Lower lobe of right lung (tissue), 2 donors: ENCODE measurements around the gene TMSB4Y. TPM values are rescaled to one million over a fixed set of nuclear protein-coding genes. Genes with fewer than 3 reads are reported as not detected.
A peak's percentile ranks its signal among the peaks of the same experiment; 100 is the strongest.

Source experiments
- ATAC-seq, 2 donors: fragments of 200-7000 bp; cut with Tn5 transposase; one replicate each; pipeline ENCODE4 v1.9.1; 2020 to 2022; ENCODE audit warnings: mild to moderate bottlenecking in 2 of 2, moderate library complexity in 2 of 2
- DNase-seq: peaks from one replicate; pipeline ENCODE4 v3.0.0-alpha.2; 2020
- H3K27ac ChIP-seq: fragments of 200-600 bp; one replicate; pipeline ENCODE4 v1.8.0; 2022
- H3K27me3 ChIP-seq: fragments of 200-600 bp; one replicate; pipeline ENCODE4 v1.8.0; 2022; ENCODE audit warnings: low read depth
- H3K36me3 ChIP-seq: fragments of 200-600 bp; one replicate; pipeline ENCODE4 v1.8.0; 2022; ENCODE audit warnings: mild to moderate bottlenecking
- H3K4me1 ChIP-seq: fragments of 200-600 bp; one replicate; pipeline ENCODE4 v1.8.0; 2022
- H3K4me3 ChIP-seq: fragments of 200-600 bp; one replicate; pipeline ENCODE4 v1.8.0; 2022; ENCODE audit warnings: mild to moderate bottlenecking
- H3K9me3 ChIP-seq: fragments of 200-600 bp; one replicate; pipeline ENCODE4 v1.8.0; 2022
- intact Hi-C: fragments of 100-400 bp; cut with DNase I; formaldehyde crosslinking; loops from one replicate; pipeline ENCODE4 v1.11.0; 2022
- total RNA-seq: library from RNA; stranded (reverse); fragmentation: NEBNext Ultra II Directional; extraction: Animal tissue kit (Norgen Biotek cat#: 25700); gene quantifications from one replicate; pipeline ENCODE4 v1.2.1, GENCODE V29; 2021
- TF ChIP-seq, protein P1 (sequence below): fragments of 200-600 bp; IDR thresholded peaks from one replicate; pipeline ENCODE4 v1.8.0; 2022; ENCODE audit warnings: antibody characterized with exemption, mild to moderate bottlenecking
- donor health status: DM: no; HTN: yes; CAD: no; lungs with severe emphysema.

TMSB4Y gene
- total RNA-seq, 1 donor from 2014 or later, result 0.89 TPM

DNA sequence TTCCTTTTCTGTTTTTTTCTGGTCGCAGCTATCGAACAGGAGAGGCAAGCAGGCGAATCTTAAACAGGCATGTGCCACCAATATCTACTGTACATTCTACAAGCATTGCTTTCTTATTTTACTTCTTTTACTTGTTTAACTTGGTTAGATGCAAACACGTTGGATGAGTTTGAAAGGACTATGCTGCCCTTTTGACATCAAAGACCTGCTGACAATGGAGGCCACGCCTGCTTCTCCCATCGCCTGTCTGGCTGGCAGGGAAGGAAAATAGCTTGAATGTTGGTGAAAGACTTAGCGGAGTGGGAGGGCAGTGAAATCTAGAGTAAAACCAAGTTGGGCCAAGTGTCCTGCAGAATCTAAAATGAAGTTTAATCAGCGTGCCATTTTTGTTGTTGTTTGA is 1.5 kb downstream of the TMSB4Y start:
- Histone ChIP-seq H3K27ac (no peak overlapping the region), H3K4me1 (peaks cover 4% of the 10 kb centered on the region), H3K4me3 (peak overlapping the region; percentile 56), H3K36me3 (no peaks in the 10 kb centered on the region), H3K9me3 (no peaks in the 10 kb centered on the region), H3K27me3 (no peaks in the 10 kb centered on the region)
- DNase-seq (no peak), ATAC-seq (no peak)
- TF ChIP-seq, protein P1, sequence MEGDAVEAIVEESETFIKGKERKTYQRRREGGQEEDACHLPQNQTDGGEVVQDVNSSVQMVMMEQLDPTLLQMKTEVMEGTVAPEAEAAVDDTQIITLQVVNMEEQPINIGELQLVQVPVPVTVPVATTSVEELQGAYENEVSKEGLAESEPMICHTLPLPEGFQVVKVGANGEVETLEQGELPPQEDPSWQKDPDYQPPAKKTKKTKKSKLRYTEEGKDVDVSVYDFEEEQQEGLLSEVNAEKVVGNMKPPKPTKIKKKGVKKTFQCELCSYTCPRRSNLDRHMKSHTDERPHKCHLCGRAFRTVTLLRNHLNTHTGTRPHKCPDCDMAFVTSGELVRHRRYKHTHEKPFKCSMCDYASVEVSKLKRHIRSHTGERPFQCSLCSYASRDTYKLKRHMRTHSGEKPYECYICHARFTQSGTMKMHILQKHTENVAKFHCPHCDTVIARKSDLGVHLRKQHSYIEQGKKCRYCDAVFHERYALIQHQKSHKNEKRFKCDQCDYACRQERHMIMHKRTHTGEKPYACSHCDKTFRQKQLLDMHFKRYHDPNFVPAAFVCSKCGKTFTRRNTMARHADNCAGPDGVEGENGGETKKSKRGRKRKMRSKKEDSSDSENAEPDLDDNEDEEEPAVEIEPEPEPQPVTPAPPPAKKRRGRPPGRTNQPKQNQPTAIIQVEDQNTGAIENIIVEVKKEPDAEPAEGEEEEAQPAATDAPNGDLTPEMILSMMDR, result no peak
- intact Hi-C loops, result no loop called here

DNA sequence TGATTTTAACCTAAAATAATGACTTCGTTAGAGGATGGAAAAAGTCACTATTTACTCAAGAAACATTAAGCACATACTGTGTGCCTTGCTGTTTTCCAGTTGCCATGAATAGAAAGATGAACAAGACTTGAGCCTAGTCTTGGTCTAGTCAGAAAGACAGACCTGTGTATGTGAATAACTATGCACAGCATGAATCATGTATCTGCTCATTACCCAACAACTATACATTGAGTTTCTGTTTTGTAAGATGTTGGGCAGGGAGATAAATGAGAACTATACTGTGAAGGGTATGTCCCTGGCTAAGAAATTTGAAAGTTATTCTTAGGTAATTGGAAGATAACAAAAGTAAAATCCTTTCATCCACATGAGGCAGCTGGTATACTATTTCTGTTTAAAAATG is 4.3 kb downstream of the TMSB4Y start:
- H3K9me3 ChIP-seq, result no peaks in the 10 kb centered on the region
- no peak for DNase-seq
- no peak for ATAC-seq
- intact Hi-C loops, result no loop called here
- TF ChIP-seq, protein P1, result no peak
- no peaks in the 10 kb centered on the region for H3K36me3 ChIP-seq
- peaks cover 4% of the 10 kb centered on the region for H3K4me1 ChIP-seq
- no peaks in the 10 kb centered on the region for H3K27me3 ChIP-seq
- H3K4me3 ChIP-seq, result no peak overlapping the region
- no peak overlapping the region for H3K27ac ChIP-seq

DNA sequence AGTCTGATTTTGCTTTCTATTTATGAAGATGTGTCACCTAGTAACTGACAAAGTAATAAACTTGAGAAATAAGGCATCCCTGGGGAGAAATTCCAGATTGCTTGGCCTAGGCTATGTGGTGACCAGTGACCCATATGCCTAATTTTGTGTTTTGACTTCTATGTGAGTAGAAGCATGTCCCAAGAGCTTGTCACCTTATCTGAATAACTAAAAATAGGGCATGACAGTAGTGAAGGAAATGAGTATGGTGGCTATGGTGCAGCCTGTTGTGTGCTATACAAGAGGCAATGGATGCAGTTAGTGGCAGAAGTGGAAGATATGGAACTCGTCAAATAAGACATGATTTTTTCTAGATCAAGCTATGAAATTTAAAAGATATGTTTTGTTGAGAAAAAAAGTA is 15.3 kb downstream of the TMSB4Y start:
- no peak for ATAC-seq
- intact Hi-C loops, result no loop called here
- H3K9me3 ChIP-seq, result no peaks in the 10 kb centered on the region
- H3K4me1 ChIP-seq, result no peaks in the 10 kb centered on the region
- no peak overlapping the region for H3K27ac ChIP-seq
- no peaks in the 10 kb centered on the region for H3K36me3 ChIP-seq
- DNase-seq, result no peak
- no peaks in the 10 kb centered on the region for H3K27me3 ChIP-seq
- TF ChIP-seq, protein P1, result no peak
- H3K4me3 ChIP-seq, result no peak overlapping the region

DNA sequence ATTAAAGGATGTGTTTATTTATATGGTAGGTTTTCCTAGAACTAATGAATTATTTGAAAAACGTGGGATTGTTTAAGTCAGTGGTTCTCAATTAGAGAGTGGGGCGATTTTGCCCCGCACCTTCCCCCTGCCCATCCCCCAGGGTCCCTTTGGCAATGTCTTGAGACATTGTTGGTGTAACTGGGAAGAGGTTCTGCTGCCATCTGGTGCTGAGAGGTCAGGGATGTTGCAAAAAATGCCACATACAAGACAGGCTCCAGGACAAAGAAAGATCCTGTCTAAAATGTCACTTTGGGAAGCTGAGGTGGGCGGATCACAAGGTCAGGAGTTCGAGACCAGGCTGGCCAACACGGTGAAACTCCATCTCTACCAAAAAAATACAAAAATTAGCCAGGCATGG is 25.8 kb downstream of the TMSB4Y start:
- ATAC-seq (no peak), DNase-seq (no peak)
- intact Hi-C loops, result no loop called here
- H3K36me3 ChIP-seq, result no peaks in the 10 kb centered on the region
- no peak overlapping the region for H3K27ac ChIP-seq
- no peaks in the 10 kb centered on the region for H3K4me1 ChIP-seq
- no peaks in the 10 kb centered on the region for H3K9me3 ChIP-seq
- no peak overlapping the region for H3K4me3 ChIP-seq
- H3K27me3 ChIP-seq, result no peaks in the 10 kb centered on the region
- TF ChIP-seq, protein P1, result no peak

DNA sequence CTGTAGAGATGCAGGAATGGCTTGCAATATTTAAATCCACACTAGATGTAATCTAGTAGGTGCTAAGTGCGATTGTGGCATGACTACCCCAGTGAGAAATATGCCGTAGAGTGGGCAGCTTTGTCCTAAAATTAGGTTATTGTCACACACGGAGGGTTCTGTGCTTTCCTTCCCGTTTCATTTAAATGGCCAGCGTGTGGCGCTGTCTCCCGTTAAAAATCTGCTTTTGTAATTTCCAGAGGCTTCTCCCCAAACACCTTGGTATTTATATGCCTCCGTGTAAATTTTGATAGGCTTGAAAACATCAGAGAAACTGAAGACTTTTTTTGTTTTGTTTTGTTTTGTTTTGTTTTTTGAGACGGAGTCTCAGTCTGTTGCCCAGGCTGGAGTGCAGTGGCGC is 34.9 kb downstream of the TMSB4Y start:
- no peak overlapping the region for H3K27ac ChIP-seq
- no peaks in the 10 kb centered on the region for H3K36me3 ChIP-seq
- no peaks in the 10 kb centered on the region for H3K9me3 ChIP-seq
- DNase-seq (no peak), ATAC-seq (no peak)
- H3K4me3 ChIP-seq, result no peak overlapping the region
- TF ChIP-seq, protein P1, result peak; percentile 60
- intact Hi-C loops, result no loop called here
- H3K27me3 ChIP-seq, result no peaks in the 10 kb centered on the region
- no peaks in the 10 kb centered on the region for H3K4me1 ChIP-seq
